ENCODE data around the gene TMA7B.

TMA7B gene

GRCh38 chr22:40008726-40009291, 48.6 kb downstream of the TMA7B start:
- Histone ChIP-seq H3K4me3 (IDR thresholded peaks at IDR 0.05; ENCODE audit: insufficient read depth, low read depth, low read length) (no peak overlapping the region), H3K79me2 (ENCODE audit: insufficient read depth, low read depth) (no peaks in the 10 kb centered on the region), H3K27ac (no peak overlapping the region), H3K9ac (no peak overlapping the region), H3K36me3 (ENCODE audit: insufficient read depth) (no peaks in the 10 kb centered on the region), H3K4me1 (ENCODE audit: low read depth, poor library complexity, severe bottlenecking) (no peaks in the 10 kb centered on the region), H4K20me1 (ENCODE audit: insufficient read depth) (no peaks in the 10 kb centered on the region), H3K4me2 (no peak overlapping the region), H2AFZ (ENCODE audit: low read depth) (no peak overlapping the region), H3K27me3 (ENCODE audit: insufficient read depth, low read depth) (peaks cover 39% of the 10 kb centered on the region; the same call in 1 of the 2 replicates)
- TF ChIP-seq CTCF (conservative IDR thresholded peaks at IDR 0.05; ENCODE audit: low read depth, low read length), result no peak

- Histone ChIP-seq H3K4me3 (IDR thresholded peaks at IDR 0.05; ENCODE audit: insufficient read depth, low read depth, low read length) (no peak overlapping the region), H2AFZ (ENCODE audit: low read depth) (no peak overlapping the region), H3K4me2 (no peak overlapping the region), H3K27me3 (ENCODE audit: insufficient read depth, low read depth) (peaks cover 39% of the 10 kb centered on the region; the same call in 1 of the 2 replicates), H3K36me3 (ENCODE audit: insufficient read depth) (no peaks in the 10 kb centered on the region), H4K20me1 (ENCODE audit: insufficient read depth) (no peaks in the 10 kb centered on the region), H3K4me1 (ENCODE audit: low read depth, poor library complexity, severe bottlenecking) (no peaks in the 10 kb centered on the region), H3K9ac (no peak overlapping the region), H3K27ac (no peak overlapping the region), H3K79me2 (ENCODE audit: insufficient read depth, low read depth) (no peaks in the 10 kb centered on the region)
- no peak for TF ChIP-seq CTCF (conservative IDR thresholded peaks at IDR 0.05; ENCODE audit: low read depth, low read length)
Observed at GRCh38 chr22:40009292-40009774, 49.1 kb downstream of the TMA7B start.

GRCh38 chr22:40009951-40010671, 49.9 kb downstream of the TMA7B start:
- no peak overlapping the region for H3K4me2 ChIP-seq
- no peak for TF ChIP-seq CTCF (conservative IDR thresholded peaks at IDR 0.05; ENCODE audit: low read depth, low read length)

GRCh38 chr22:40010746-40011145, 50.5 kb downstream of the TMA7B start:
- Histone ChIP-seq H3K36me3 (ENCODE audit: insufficient read depth) (no peaks in the 10 kb centered on the region), H2AFZ (ENCODE audit: low read depth) (no peak overlapping the region), H3K27ac (no peak overlapping the region), H4K20me1 (ENCODE audit: insufficient read depth) (no peaks in the 10 kb centered on the region), H3K4me1 (ENCODE audit: low read depth, poor library complexity, severe bottlenecking) (no peaks in the 10 kb centered on the region), H3K9ac (no peak overlapping the region), H3K27me3 (ENCODE audit: insufficient read depth, low read depth) (peaks cover 32% of the 10 kb centered on the region; the same call in 1 of the 2 replicates), H3K4me2 (no peak overlapping the region), H3K4me3 (IDR thresholded peaks at IDR 0.05; ENCODE audit: insufficient read depth, low read depth, low read length) (no peak overlapping the region), H3K79me2 (ENCODE audit: insufficient read depth, low read depth) (no peaks in the 10 kb centered on the region)
- TF ChIP-seq CTCF (conservative IDR thresholded peaks at IDR 0.05; ENCODE audit: low read depth, low read length), result no peak

More at GRCh38 chr22:40009951-40010671, 49.9 kb downstream of the TMA7B start:
- Histone ChIP-seq H3K4me3 (IDR thresholded peaks at IDR 0.05; ENCODE audit: insufficient read depth, low read depth, low read length) (no peak overlapping the region), H3K27ac (no peak overlapping the region), H3K79me2 (ENCODE audit: insufficient read depth, low read depth) (no peaks in the 10 kb centered on the region), H4K20me1 (ENCODE audit: insufficient read depth) (no peaks in the 10 kb centered on the region), H3K27me3 (ENCODE audit: insufficient read depth, low read depth) (peaks cover 37% of the 10 kb centered on the region; the same call in 1 of the 2 replicates), H3K4me1 (ENCODE audit: low read depth, poor library complexity, severe bottlenecking) (no peaks in the 10 kb centered on the region), H3K9ac (no peak overlapping the region), H3K36me3 (ENCODE audit: insufficient read depth) (no peaks in the 10 kb centered on the region), H2AFZ (ENCODE audit: low read depth) (no peak overlapping the region)

Measured in KMS-11 (cell line).